HG02938 (cell line): ENCODE measurements around the gene LINGO3.

ENCODE experiments used
- ATAC-seq: cut with Tn5 transposase; IDR thresholded peaks from one replicate; pipeline ENCODE4 v1.9.1; 2021; ENCODE audit warnings: mild to moderate bottlenecking, moderate library complexity; ENCODE audit not compliant: unreplicated experiment

The LINGO3 gene

DNA sequence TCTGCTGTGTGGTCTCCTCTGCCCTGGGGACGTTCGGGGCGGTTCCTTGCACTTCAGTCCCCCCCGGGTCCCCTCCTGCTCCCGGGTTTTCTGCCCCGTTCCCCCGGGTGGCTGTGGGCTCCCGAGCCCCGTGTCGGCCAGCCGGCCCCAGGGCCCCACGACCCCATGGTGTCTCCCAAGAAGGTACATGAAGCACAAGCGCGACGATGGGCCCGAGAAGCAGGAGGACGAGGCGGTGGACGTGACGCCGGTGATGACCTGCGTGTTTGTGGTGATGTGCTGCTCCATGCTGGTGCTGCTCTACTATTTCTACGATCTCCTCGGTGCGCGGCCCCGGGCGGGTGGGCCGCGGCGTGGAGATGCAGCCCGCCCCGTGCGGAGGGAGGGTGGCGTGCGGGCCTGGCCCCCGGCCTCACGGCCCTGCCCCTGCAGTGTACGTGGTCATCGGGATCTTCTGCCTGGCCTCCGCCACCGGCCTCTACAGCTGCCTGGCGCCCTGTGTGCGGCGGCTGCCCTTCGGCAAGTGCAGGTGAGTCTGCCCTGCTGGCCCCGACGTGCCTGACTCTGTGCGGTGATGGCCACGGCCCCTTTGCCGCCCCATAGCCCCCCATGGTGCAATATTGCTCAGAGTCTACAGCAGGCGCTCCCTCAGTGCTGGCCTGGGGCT, 31.8 kb upstream of the LINGO3 start:
- no peak for ATAC-seq

DNA sequence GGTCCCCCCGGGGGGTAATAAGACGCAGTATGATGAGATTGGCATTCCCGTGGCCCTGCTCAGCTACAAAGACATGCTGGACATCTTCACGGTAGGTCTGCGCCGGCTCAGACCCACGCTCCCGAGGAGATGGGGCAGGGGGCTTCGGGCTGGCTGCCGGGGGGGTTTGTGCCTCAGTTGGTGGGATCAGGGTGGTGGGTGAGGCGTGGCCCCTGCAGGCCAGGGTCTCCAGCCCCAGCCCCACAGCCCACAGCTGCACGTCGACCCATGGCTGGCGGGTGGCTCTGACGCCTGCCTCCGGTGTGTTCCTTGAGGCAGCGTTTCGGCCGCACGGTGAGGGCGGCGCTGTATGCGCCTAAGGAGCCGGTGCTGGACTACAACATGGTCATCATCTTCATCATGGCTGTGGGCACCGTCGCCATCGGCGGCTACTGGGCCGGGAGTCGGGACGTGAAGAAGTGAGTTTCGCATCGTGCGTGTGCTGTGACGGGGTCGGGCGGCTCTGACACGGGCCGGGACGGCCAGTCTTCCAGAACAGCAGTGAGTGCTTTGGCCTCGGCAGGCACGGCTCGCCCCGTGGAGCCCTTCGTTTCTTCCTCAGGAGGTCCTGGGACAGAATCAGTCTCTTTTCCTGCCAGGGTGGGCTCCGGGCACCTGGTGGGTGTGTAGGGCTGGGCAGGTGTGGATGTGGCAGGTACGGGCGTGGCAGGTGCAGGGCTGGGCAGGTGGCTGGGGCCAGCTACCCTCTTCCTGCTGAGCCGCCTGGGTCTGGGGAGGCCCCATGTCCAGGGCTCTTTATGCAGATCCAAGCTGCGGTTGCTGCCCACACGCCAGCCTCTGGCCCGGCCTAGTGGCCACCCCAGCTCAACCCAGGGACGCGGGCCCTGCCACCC, 31.0 kb upstream of the LINGO3 start:
- ATAC-seq: no peak

GRCh38 chr19:2338055-2338615, 30.2 kb upstream of the LINGO3 start:
- no peak for ATAC-seq

DNA sequence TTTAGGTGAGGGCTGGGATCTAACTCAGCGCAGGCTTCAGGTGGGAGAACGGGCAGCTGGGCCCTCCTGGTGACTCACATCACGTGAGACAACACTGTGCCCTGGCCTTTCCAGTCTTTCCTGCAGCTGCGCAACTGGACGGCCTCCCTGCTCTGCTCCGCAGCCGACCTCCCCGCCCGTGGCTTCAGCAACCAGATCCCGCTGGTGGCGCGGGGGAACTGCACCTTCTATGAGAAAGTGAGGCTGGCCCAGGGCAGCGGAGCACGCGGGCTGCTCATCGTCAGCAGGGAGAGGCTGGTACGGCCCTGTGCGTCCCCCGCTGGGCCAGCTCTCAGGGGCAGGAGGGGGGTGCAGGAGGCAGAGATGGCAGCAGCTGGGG, 29.4 kb upstream of the LINGO3 start:
- ATAC-seq: no peak

DNA sequence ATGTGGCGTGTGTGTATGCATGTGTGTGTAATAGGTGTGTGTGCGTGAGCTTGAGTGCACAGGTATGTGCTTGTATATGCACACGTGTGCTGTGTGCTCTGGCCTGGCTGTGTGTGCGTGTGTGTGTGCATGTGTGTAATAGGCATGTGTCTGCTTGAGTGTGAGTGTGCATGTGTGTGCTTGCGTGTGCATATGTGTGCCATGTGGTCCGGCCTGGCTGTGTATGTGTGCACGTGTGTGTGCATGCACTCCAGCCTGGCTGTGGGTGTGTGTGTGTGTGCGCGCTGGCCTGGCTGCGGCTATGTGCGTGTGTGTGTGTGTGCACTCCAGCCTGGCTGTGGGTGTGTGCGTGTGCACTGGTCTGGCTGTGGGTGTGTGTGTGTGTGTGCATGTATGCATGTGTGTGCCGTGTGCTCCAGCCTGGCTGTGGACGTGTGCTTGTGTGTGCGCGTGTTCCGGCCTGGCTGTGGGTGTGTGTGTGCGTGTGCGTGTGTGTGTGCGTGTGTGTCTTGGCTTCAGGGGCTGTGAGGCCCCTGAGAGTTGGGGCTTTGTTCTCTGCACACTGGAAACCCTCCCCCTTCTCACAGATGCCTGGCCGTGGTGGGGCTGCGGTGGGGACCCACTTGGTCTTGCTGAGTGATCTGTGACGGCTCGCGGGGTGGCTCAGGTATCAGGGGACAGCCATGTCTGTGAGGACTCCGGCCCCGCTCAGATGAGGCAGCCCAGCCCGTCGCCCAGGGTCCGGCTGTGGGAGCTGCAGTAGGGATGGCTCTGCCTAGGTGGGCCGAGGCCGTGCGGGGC, 28.8 kb upstream of the LINGO3 start:
- no peak for ATAC-seq

DNA sequence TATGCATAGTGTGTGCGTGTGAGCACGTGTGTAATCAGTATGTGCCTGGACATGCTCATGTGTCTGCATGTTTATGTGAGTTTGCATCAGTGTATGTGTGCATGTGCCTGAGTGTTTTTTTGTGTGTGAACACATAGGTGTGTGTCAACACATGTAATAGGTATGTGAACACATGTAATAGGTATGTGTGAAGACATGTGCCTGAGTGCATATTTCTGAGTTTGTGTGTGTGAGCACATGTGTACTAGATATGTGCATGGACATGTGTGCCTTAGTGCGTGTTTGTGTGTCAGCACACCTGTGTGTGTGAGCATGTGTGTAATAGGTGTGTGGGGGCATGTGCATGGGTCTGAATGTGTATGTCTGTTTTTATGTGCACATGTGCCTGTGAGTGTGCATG, 27.9 kb upstream of the LINGO3 start:
- ATAC-seq: no peak

DNA sequence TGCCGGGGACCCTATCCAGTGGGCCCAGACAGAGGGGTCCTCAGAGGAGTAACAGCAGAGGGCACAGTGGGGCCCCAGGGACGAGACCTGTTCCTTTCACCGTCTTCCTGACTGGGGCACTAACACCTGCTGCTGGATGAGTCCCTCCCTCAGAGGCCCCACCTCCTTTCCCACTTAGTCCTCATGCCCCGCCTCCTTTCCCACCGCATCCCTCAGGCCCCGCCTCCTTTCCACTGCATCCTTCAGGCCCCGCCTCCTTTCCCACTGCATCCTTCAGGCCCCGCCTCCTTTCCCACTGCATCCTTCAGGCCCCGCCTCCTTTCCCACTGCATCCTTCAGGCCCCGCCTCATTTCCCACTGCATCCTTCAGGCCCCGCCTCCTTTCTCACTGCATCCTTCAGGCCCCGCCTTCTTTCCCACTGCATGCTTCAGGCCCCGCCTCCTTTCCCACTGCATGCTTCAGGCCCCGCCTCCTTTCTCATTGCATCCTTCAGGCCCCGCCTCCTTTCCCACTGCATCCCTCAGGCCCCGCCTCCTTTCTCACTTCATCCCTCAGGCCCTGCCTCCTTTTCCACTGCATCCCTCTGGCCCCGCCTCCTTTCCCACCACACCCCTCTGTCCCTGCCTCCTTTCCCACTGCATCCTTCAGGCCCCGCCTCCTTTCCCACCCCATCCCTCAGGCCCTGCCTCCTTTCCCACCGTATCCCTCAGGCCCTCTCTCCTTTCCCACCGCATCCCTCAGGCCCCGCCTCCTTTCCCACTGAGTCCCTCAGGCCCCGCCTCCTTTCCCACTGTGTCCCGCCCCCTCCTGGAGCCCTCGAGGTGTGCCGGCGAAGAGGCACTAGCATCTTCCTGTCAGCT, 27.3 kb upstream of the LINGO3 start:
- ATAC-seq: no peak

- ATAC-seq: no peak
Observed at GRCh38 chr19:2334426-2334825, 26.5 kb upstream of the LINGO3 start.

GRCh38 chr19:2333807-2334211, 25.9 kb upstream of the LINGO3 start:
- ATAC-seq: no peak

- ATAC-seq: no peak
Observed at GRCh38 chr19:2333027-2333806, 25.3 kb upstream of the LINGO3 start.

- no peak for ATAC-seq
Observed at GRCh38 chr19:2332341-2333026, 24.5 kb upstream of the LINGO3 start.

DNA sequence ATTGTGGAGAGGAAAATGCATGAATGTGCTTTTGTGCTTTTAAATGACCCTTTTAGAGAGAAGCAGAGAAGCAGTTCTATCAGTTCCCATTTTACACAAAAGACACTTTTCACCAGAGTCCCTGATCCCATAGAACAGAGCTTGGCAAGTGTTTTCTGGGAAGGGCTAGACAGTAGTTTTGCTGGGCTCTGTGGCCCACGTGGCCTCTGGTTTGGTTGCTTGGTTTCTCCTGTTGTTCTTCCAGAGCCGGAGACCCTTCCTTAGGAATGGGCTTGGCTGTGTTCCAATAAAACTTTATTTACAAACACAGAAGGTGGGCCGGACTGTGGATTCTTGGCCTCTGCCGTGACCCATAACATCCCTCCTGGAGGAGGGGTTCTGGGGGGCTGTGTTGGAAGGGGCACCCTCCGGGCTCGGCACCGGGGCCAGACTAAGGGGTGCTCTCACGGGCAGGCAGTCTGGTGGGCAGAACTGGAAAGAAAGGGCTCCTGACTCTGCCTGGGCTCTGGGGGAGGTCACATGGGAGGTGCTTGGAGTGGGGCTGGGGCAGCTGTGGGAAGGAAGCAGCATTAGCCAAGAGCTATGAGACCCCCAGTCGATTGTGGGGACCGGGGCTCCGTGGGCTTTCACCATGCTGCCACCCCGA, 23.8 kb upstream of the LINGO3 start:
- ATAC-seq: no peak

DNA sequence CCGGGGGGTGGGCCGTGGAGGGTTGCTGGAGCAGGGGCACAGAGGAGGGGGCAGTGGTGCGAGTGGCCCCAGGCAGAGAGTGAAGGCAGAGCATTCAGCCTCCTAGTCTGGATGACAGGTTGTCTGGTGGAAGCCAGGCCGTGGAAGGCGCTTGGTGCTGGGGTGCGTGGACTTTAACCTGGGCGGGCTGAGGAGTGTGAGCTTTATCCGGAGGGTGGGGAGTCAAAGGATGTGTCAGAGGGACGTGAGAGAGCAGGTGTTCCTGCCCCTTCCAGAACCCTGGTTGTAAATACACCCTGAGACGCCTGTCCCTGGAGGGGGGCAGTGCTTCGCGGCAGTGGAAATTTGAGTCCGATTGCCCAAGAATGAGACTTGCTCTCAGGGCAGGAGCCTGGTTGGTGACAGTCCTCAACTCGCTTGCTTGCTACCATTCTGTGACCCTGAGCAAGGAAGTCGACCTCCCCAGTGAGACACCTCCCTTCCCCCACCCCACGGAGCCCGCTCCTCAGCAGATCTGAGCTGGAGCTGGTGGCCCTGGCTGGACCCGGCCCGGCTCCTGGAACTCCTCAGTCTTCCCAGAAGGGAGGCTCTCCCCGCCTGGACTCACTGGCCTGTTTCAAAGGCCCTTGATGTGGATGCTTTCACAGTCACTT, 22.8 kb upstream of the LINGO3 start:
- no peak for ATAC-seq

DNA sequence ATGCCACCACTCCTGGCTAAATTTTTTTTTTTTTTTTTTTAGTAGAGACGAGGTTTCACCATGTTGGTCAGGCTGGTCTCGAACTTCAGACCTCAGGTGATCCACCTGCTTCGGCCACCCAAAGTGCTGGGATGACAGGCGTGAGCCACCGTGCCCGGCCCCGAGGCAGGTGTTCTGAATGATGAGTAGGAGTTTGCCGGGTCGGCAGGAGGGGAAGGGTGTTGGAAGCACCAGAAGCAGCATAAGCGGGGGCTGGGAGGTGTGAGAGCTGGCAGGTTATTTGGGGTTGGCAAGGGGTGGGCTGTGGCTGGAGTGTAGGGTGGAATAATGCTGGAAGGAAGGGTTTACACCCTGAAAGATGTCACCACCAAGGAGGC, 22.3 kb upstream of the LINGO3 start:
- ATAC-seq: no peak

DNA sequence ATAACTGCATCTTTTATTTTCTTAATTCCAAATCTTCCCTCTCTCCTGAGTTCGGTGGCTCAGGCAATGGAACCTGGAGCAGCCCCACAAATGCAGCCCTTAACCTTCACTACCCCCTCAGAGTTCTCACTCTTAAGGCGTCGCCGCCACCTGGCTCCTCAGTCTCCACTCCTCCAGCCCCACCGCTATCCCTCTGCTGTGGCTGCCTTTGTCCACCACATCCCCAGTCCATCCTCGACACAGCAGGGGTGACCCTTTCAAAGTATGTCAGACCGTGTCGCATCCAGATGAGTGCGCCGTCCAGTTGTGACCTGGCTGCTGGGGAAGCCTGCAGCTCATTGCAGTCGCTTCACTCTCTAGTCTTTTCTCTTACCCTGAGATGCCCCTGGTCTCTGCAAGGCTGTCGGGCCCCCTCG, 21.6 kb upstream of the LINGO3 start:
- ATAC-seq: no peak

- ATAC-seq: no peak
Observed at GRCh38 chr19:2329149-2329478, 21.2 kb upstream of the LINGO3 start.

DNA sequence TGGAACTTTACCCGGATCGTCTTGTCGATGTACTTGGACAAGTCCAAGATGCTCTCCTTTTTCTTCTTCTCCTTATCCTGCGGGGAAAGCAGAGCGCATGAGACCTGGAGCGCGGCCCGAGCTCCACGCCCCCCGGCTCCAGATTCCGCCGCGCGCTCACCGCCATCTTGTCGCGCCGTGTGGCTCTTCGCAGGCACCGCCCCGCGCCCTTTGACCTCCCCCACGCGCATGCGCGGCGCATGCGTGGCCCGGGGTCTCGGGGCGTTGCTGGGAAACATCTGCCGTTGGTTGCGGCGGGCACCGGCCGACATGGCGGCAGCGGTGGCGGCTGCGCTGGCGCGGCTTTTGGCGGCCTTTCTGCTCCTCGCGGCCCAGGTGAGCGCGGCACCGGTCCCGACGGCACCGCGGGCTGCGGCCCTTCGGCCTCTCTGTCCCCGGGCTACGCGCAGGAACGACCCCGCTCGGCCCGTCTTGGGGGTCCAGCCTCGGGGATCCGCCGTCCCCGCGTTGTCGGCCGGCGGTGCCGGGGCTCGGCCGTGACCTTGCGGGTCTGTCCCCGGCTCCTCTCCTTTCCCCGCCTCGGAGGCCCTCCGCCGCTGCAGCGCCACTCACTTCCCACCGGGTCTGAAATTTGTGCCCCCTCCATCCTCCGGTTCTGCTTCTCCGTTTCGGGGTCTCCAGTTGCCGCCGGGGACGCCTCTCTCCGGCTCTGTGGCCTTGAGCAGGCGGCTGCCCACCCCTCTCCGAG, 20.6 kb upstream of the LINGO3 start, which contains the start of the genes LSM7 and SPPL2B:
Gene LSM7 (minus strand): TSS at position 186 of the 748 bp plus-strand sequence. CDS start 20 bp downstream, at position 166.
Gene SPPL2B (plus strand): TSS at position 284 of the 748 bp plus-strand sequence. CDS start 26 bp downstream, at position 310.
- ATAC-seq: no peak
